Endothelial cell (in vitro differentiated cells): ENCODE data around the gene KIAA1671. TPM values are rescaled to one million over a fixed set of nuclear protein-coding genes. Genes with fewer than 3 reads are reported as not detected.
"Not testable (repeated sequence)": the region's sequence is repeated elsewhere in the genome, so short reads cannot be mapped to it uniquely, and the experiment has no call there.

Source experiments
- DNase-seq: peaks from one replicate; pipeline ENCODE4 v3.0.0; 2021; ENCODE audit warnings: low spot score
- H3K27ac Mint-ChIP-seq: one replicate; pipeline ENCODE4 v1.8.0; 2021; ENCODE audit warnings: mixed read lengths, inconsistent platforms; ENCODE audit not compliant: unreplicated experiment
- H3K27me3 Mint-ChIP-seq: one replicate; pipeline ENCODE4 v1.8.0; 2021; ENCODE audit warnings: mild to moderate bottlenecking, moderate library complexity, mixed read lengths, inconsistent platforms; ENCODE audit not compliant: unreplicated experiment
- H3K36me3 Mint-ChIP-seq: one replicate; pipeline ENCODE4 v1.8.0; 2021; ENCODE audit warnings: mild to moderate bottlenecking, low read depth, mixed read lengths, inconsistent platforms; ENCODE audit not compliant: unreplicated experiment
- H3K4me1 Mint-ChIP-seq: one replicate; pipeline ENCODE4 v1.8.0; 2021; ENCODE audit warnings: mild to moderate bottlenecking, mixed read lengths, inconsistent platforms; ENCODE audit not compliant: unreplicated experiment
- H3K4me3 Mint-ChIP-seq: one replicate; pipeline ENCODE4 v1.8.0; 2021; ENCODE audit warnings: mild to moderate bottlenecking, mixed read lengths, inconsistent platforms; ENCODE audit not compliant: unreplicated experiment
- H3K9me3 Mint-ChIP-seq: one replicate; pipeline ENCODE4 v1.8.0; 2021; ENCODE audit warnings: mixed read lengths, inconsistent platforms; ENCODE audit not compliant: unreplicated experiment
- CTCF ChIP-seq: fragments of 200-600 bp; sonication (generic); IDR thresholded peaks from one replicate; pipeline ENCODE4 v1.5.0; 2021; ENCODE audit warnings: antibody characterized with exemption; ENCODE audit not compliant: unreplicated experiment
- total RNA-seq: library from RNA; stranded (reverse); fragmentation: NEBNext Ultra II Directional; extraction: Animal tissue kit (Norgen Biotek cat#: 25700); gene quantifications from one replicate; pipeline ENCODE4 v1.2.1, GENCODE V29; 2021; ENCODE audit not compliant: unreplicated experiment

The KIAA1671 gene
- total RNA-seq, 1 donor from 2014 or later, result 92.1 TPM

- H3K27ac Mint-ChIP-seq, result no peak overlapping the region
- no peak for TF ChIP-seq CTCF
Measured at GRCh38 chr22:25174888-25175411, 222.4 kb downstream of the KIAA1671 start.

GRCh38 chr22:25176175-25176574 is 223.7 kb downstream of the KIAA1671 start:
- Mint-ChIP-seq H3K4me1 (no peaks in the 10 kb centered on the region), H3K9me3 (peaks cover 5% of the 10 kb centered on the region), H3K36me3 (peaks cover 58% of the 10 kb centered on the region), H3K27ac (no peak overlapping the region), H3K27me3 (peaks cover 6% of the 10 kb centered on the region), H3K4me3 (no peak overlapping the region)
- no peak for DNase-seq
- no peak for TF ChIP-seq CTCF

More at GRCh38 chr22:25174888-25175411, 222.4 kb downstream of the KIAA1671 start:
- Mint-ChIP-seq H3K4me1 (no peaks in the 10 kb centered on the region), H3K4me3 (no peak overlapping the region), H3K27me3 (peaks cover 6% of the 10 kb centered on the region), H3K36me3 (peaks cover 63% of the 10 kb centered on the region), H3K9me3 (peaks cover 5% of the 10 kb centered on the region)
- no peak for DNase-seq

- no peak overlapping the region for H3K27ac Mint-ChIP-seq
- H3K4me1 Mint-ChIP-seq, result no peaks in the 10 kb centered on the region
- no peak overlapping the region for H3K4me3 Mint-ChIP-seq
- no peak for TF ChIP-seq CTCF
- peaks cover 10% of the 10 kb centered on the region for H3K27me3 Mint-ChIP-seq
- no peak for DNase-seq
- H3K36me3 Mint-ChIP-seq, result peaks cover 63% of the 10 kb centered on the region
- H3K9me3 Mint-ChIP-seq, result peaks cover 5% of the 10 kb centered on the region
Measured at GRCh38 chr22:25176799-25177198, 224.3 kb downstream of the KIAA1671 start.

GRCh38 chr22:25177226-25177625 is 224.7 kb downstream of the KIAA1671 start:
- Mint-ChIP-seq H3K27me3 (peaks cover 10% of the 10 kb centered on the region), H3K4me3 (no peak overlapping the region), H3K9me3 (peaks cover 5% of the 10 kb centered on the region), H3K4me1 (peaks cover 1% of the 10 kb centered on the region), H3K27ac (no peak overlapping the region), H3K36me3 (peaks cover 65% of the 10 kb centered on the region)
- no peak for DNase-seq
- TF ChIP-seq CTCF, result no peak

- Mint-ChIP-seq H3K9me3 (peaks cover 5% of the 10 kb centered on the region), H3K4me1 (peaks cover 3% of the 10 kb centered on the region), H3K27me3 (peaks cover 10% of the 10 kb centered on the region), H3K36me3 (peaks cover 64% of the 10 kb centered on the region), H3K4me3 (no peak overlapping the region), H3K27ac (no peak overlapping the region)
- no peak for TF ChIP-seq CTCF
- no peak for DNase-seq
Measured at GRCh38 chr22:25177895-25178294, 225.4 kb downstream of the KIAA1671 start.

- H3K27ac Mint-ChIP-seq, H3K4me3 Mint-ChIP-seq, H3K4me1 Mint-ChIP-seq, H3K27me3 Mint-ChIP-seq, DNase-seq, H3K9me3 Mint-ChIP-seq: not testable (repeated sequence)
- H3K36me3 Mint-ChIP-seq, result peaks cover 63% of the 10 kb centered on the region
Measured at GRCh38 chr22:25178348-25178747, 225.8 kb downstream of the KIAA1671 start.
